GM12878 (cell line): ENCODE data around the gene DMXL2. TPM values are rescaled to one million over a fixed set of nuclear protein-coding genes. Genes with fewer than 3 reads are reported as not detected.

ENCODE experiments used
- ATAC-seq: fragments of 200-7000 bp; cut with Tn5 transposase; 3 replicates; pipeline ENCODE4 v1.9.1; 2020; ENCODE audit warnings: mild to moderate bottlenecking, moderate library complexity
- BruUV-seq: library from RNA; stranded (reverse); fragments of 400-500 nt; replicated peaks from 2 replicates; lab custom pipeline; 2021; lab: Mats Ljungman, UMichigan
- CTCF ChIA-PET: fragments of 300-600 bp; sonication (Branson Sonifier 250); formaldehyde crosslinking; extraction: SDS; loops from one replicate; lab custom pipeline; 2021; ENCODE audit warnings: inconsistent platforms; lab: Yijun Ruan, JAX
- POLR2A ChIA-PET: fragments of 350-600 bp; formaldehyde crosslinking; extraction: SDS; loops from one replicate; lab custom pipeline; 2021; ENCODE audit warnings: inconsistent platforms; lab: Charles Lee
- RAD21 ChIA-PET: fragments of 300-600 bp; sonication (Branson Sonifier 250); formaldehyde crosslinking; loops from one replicate; lab custom pipeline; 2023; ENCODE audit warnings: antibody characterized with exemption; ENCODE audit not compliant: unreplicated experiment; lab: Charles Lee
- SMC1A ChIA-PET: fragments of 300-600 bp; sonication (Branson Sonifier 250); formaldehyde crosslinking; loops from one replicate; lab custom pipeline; 2023; ENCODE audit not compliant: unreplicated experiment, uncharacterized antibody; lab: Charles Lee
- DNase-seq: peaks from one replicate; pipeline ENCODE4 v3.0.0-alpha.2; 2011; ENCODE audit warnings: low read depth, low spot score
- FAIRE-seq: peaks from 3 replicates; lab custom pipeline; 2011; peaks lifted over from hg19 to GRCh38; lab: Jason Lieb, UNC
- H2AFZ ChIP-seq: 2 replicates; pipeline ENCODE4 v1.6.0; 2011; ENCODE audit warnings: low read depth, low read length, control low read depth; ENCODE audit not compliant: control insufficient read depth
- H3K27ac ChIP-seq: 2 replicates; pipeline ENCODE4 v1.5.1; 2011; ENCODE audit warnings: control low read depth; ENCODE audit not compliant: control insufficient read depth, insufficient read depth
- H3K27me3 ChIP-seq, 2 experiments: replicated peaks in 1 of 2; 2 replicates each; pipeline versions ENCODE4 v1.6.0 to v1.6.1; 2011; ENCODE audit warnings: low read length in 1 of 2; ENCODE audit not compliant: control insufficient read depth in 2 of 2, insufficient read depth in 2 of 2
- H3K36me3 ChIP-seq, 2 experiments: 2 replicates each; pipeline ENCODE4 v1.5.1; 2011; ENCODE audit warnings: low read length in 1 of 2; ENCODE audit not compliant: control insufficient read depth in 2 of 2, insufficient read depth in 2 of 2
- H3K4me1 ChIP-seq: 2 replicates; pipeline ENCODE4 v1.6.1; 2011; ENCODE audit warnings: mild to moderate bottlenecking, low read length, moderate library complexity, mixed read lengths; ENCODE audit not compliant: control insufficient read depth, insufficient read depth
- H3K4me2 ChIP-seq: 2 replicates; pipeline ENCODE4 v1.6.0; 2011; ENCODE audit warnings: control low read depth; ENCODE audit not compliant: control insufficient read depth, insufficient read depth
- H3K4me3 ChIP-seq: fragments of 200-600 bp; sonication (generic); 2 replicates; pipeline ENCODE4 v1.5.1; 2016
- H3K79me2 ChIP-seq: 2 replicates; pipeline ENCODE4 v1.6.0; 2011; ENCODE audit warnings: low read length; ENCODE audit not compliant: control insufficient read depth, insufficient read depth
- H3K9ac ChIP-seq: 2 replicates; pipeline ENCODE4 v1.8.0; 2011; ENCODE audit warnings: low read length, control low read depth, mixed read lengths; ENCODE audit not compliant: control insufficient read depth, insufficient read depth
- H3K9me3 ChIP-seq: replicated peaks from 3 replicates; pipeline ENCODE4 v1.5.1; 2011; ENCODE audit warnings: mild to moderate bottlenecking, low read length; ENCODE audit not compliant: control insufficient read depth, insufficient read depth
- H4K20me1 ChIP-seq: 2 replicates; pipeline ENCODE4 v1.6.0; 2011; ENCODE audit not compliant: control insufficient read depth, insufficient read depth
- CBFB ChIP-seq: IDR thresholded peaks from 2 replicates; pipeline ENCODE4 v1.6.1; 2016; ENCODE audit warnings: antibody characterized with exemption, low read depth
- DPF2 ChIP-seq: fragments of 450-650 bp; IDR thresholded peaks from 2 replicates; pipeline ENCODE4 v1.6.1; 2017; ENCODE audit warnings: mild to moderate bottlenecking
- FOXK2 ChIP-seq: fragments of 450-650 bp; IDR thresholded peaks from 2 replicates; pipeline ENCODE4 v1.6.1; 2017; ENCODE audit warnings: mild to moderate bottlenecking, moderate library complexity
- GABPA ChIP-seq: IDR thresholded peaks from 2 replicates; pipeline ENCODE4 v1.6.1; 2014; ENCODE audit warnings: antibody characterized with exemption, low read depth, mild to moderate bottlenecking, inconsistent platforms
- MEF2B ChIP-seq: fragments of 450-650 bp; IDR thresholded peaks from 2 replicates; pipeline ENCODE4 v1.6.1; 2018; ENCODE audit warnings: mild to moderate bottlenecking, moderate library complexity; ENCODE audit not compliant: partially characterized antibody, poor library complexity, severe bottlenecking
- MYB ChIP-seq: fragments of 150-350 bp; IDR thresholded peaks from 2 replicates; pipeline ENCODE4 v1.6.1; 2014; ENCODE audit warnings: mild to moderate bottlenecking, low read depth, low read length, borderline replicate concordance
- RBBP5 ChIP-seq: fragments of 200-600 bp; sonication (generic); conservative IDR thresholded peaks from 2 replicates; pipeline ENCODE4 v1.6.1; 2016
- RCOR1 ChIP-seq: conservative IDR thresholded peaks from 2 replicates; pipeline ENCODE4 v1.6.1; 2012; ENCODE audit warnings: low read depth, low read length, improper control_type of control experiment
- SIN3A ChIP-seq: IDR thresholded peaks from 2 replicates; pipeline ENCODE4 v1.6.1; 2012; ENCODE audit warnings: low read depth, low read length, improper control_type of control experiment
- SMARCA5 ChIP-seq: fragments of 450-650 bp; IDR thresholded peaks from 2 replicates; pipeline ENCODE4 v1.6.1; 2017; ENCODE audit warnings: mild to moderate bottlenecking
- SREBF1 ChIP-seq: IDR thresholded peaks from 2 replicates; pipeline ENCODE4 v1.6.1; 2012; ENCODE audit warnings: mild to moderate bottlenecking, low read length
- STAT1 ChIP-seq: fragments of 450-650 bp; conservative IDR thresholded peaks from 2 replicates; pipeline ENCODE4 v1.6.1; 2014; ENCODE audit warnings: antibody characterized with exemption, mild to moderate bottlenecking
- ZNF207 ChIP-seq: fragments of 450-650 bp; IDR thresholded peaks from 2 replicates; pipeline ENCODE4 v1.6.1; 2014; ENCODE audit warnings: antibody characterized with exemption, mild to moderate bottlenecking, borderline replicate concordance
- ZNF384 ChIP-seq: IDR thresholded peaks from 2 replicates; pipeline ENCODE4 v1.6.1; 2012; ENCODE audit warnings: low read depth, mild to moderate bottlenecking, low read length, improper control_type of control experiment, borderline replicate concordance
- WGBS: methylation state at CpG from one replicate; pipeline ENCODE4 v1.1.6; 2016; ENCODE audit warnings: low lambda C conversion rate; ENCODE audit not compliant: insufficient replicate concordance, insufficient coverage; ENCODE audit errors: missing lambda C conversion rate; 5-methylcytosine and 5-hydroxymethylcytosine counted together
- in situ Hi-C: fragments of 300-500 bp; cut with MboI; formaldehyde crosslinking; loops from 9 replicates; pipeline ENCODE4 v1.14.3; 2018; ENCODE audit warnings: mixed read lengths
- intact Hi-C: fragments of 100-400 bp; cut with micrococcal nuclease; formaldehyde crosslinking; loops from one replicate; pipeline ENCODE4 v1.14.2; 2022; ENCODE audit not compliant: unreplicated experiment
- polyA plus RNA-seq, 11 experiments: library from polyadenylated mRNA; depleted of rRNA in 4 of 11; unstranded in 6 of 11; stranded (reverse) in 5 of 11; fragments of >200 nt; fragmentation: Nextera tagmentation in 4 of 11; fragmentation: Illumina TruSeq in 1 of 11; extraction: Ambion mirVana in 4 of 11; extraction: Trizol in 1 of 11; gene quantifications; 1 replicate in 1 of 11; 2 replicates in 10 of 11; pipeline versions ENCODE4 v1.2.1 to v1.2.3, GENCODE V29; 2011 to 2016; ENCODE audit warnings: inconsistent platforms in 2 of 11, missing spikeins in 2 of 11, low read depth in 1 of 11
- total RNA-seq, 4 experiments: library from RNA; depleted of rRNA in 3 of 4; stranded (reverse); fragments of >200 nt in 3 of 4; fragmentation: Illumina TruSeq in 1 of 4; extraction: Trizol in 1 of 4; gene quantifications; 2 replicates each; pipeline versions ENCODE4 v1.2.1 to v1.2.3, GENCODE V29; 2013 to 2021

Gene DMXL2
- total and polyA plus RNA-seq, 10 of the 15 experiments (the other 5 are each of a cell fraction or from before 2014, with no cell fraction given): 8.5 to 32.1 (median 22.0) TPM

- ChIA-PET CTCF (no interaction called here), SMC1A (no interaction called here), RAD21 (no interaction called here), POLR2A (no interaction called here)
- Histone ChIP-seq H3K4me3 (no peak overlapping the region), H3K79me2 (no peaks in the 10 kb centered on the region), H3K9me3 (no peaks in the 10 kb centered on the region), H3K36me3 (no peaks in the 10 kb centered on the region), H4K20me1 (no peaks in the 10 kb centered on the region), H3K27me3 (no peaks in the 10 kb centered on the region), H3K4me2 (no peak overlapping the region), H3K9ac (no peak overlapping the region), H3K27ac (no peak overlapping the region), H2AFZ (no peak overlapping the region), H3K4me1 (no peaks in the 10 kb centered on the region)
- FAIRE-seq: no peak
- ATAC-seq: no peak
- WGBS: 94% methylated on average over 1 of the region's 1 CpG
- no TSS peak for BruUV-seq
- TF ChIP-seq MYB: no peak
- TF ChIP-seq GABPA: no peak
- no peak for TF ChIP-seq SMARCA5
- TF ChIP-seq DPF2: no peak
- no peak for TF ChIP-seq SIN3A
- no peak for TF ChIP-seq STAT1
- no peak for TF ChIP-seq MEF2B
- TF ChIP-seq SREBF1: no peak
- TF ChIP-seq RBBP5: no peak
- no peak for TF ChIP-seq CBFB
- TF ChIP-seq ZNF384: no peak
- no peak for TF ChIP-seq ZNF207
- no peak for TF ChIP-seq RCOR1
- TF ChIP-seq FOXK2: no peak
- intact Hi-C loops (no loop called here), in situ Hi-C loops (no loop called here)
- DNase-seq: no peak
These were observed 117.3 kb downstream of the DMXL2 start for GRCh38 chr15:51505251-51505650.
